SK-N-SH (cell line): ENCODE results near the gene CTTN. TPM values are rescaled to one million over a fixed set of nuclear protein-coding genes. Genes with fewer than 3 reads are reported as not detected.

Experiments used
- CTCF ChIA-PET: fragments of 300-600, 350-600 bp; formaldehyde crosslinking; extraction: SDS; loops from one replicate; lab custom pipeline; 2021; lab: Yijun Ruan, JAX
- POLR2A ChIA-PET: fragments of 350-600 bp; sonication (Branson Sonifier 250); formaldehyde crosslinking; extraction: SDS; loops from one replicate; lab custom pipeline; 2020; ENCODE audit warnings: antibody characterized with exemption, inconsistent platforms; lab: Yijun Ruan, JAX
- DNase-seq: peaks from one replicate; pipeline ENCODE4 v3.0.0; 2012
- H2AFZ ChIP-seq: fragments of 200-600 bp; sonication (generic); 2 replicates; pipeline ENCODE4 v1.8.1; 2016; ENCODE audit warnings: antibody characterized with exemption, mild to moderate bottlenecking, low read depth
- H3F3A ChIP-seq: fragments of 200-600 bp; sonication (generic); replicated peaks from 2 replicates; pipeline ENCODE3; 2016; ENCODE audit warnings: antibody characterized with exemption, mild to moderate bottlenecking; ENCODE audit not compliant: insufficient read depth
- H3K27ac ChIP-seq, 2 experiments: fragments of 200-500 bp in 1 of 2; fragments of 200-600 bp in 1 of 2; sonication (Bioruptor generic) in 1 of 2; sonication (generic), shearing (Covaris generic) in 1 of 2; 2 replicates each; pipeline versions ENCODE4 v1.5.1 to v1.6.1; 2014 to 2016; ENCODE audit warnings: low read depth in 2 of 2, inconsistent platforms in 1 of 2, low read length in 1 of 2, mild to moderate bottlenecking in 1 of 2, mixed read lengths in 1 of 2
- H3K27me3 ChIP-seq: fragments of 200-600 bp; sonication (generic), shearing (Covaris generic); 2 replicates; pipeline ENCODE4 v1.6.1; 2016; ENCODE audit warnings: mixed run types; ENCODE audit not compliant: insufficient read depth
- H3K36me3 ChIP-seq, 2 experiments: fragments of 200-500 bp in 1 of 2; fragments of 200-600 bp in 1 of 2; sonication (Bioruptor generic) in 1 of 2; sonication (generic) in 1 of 2; replicated peaks in 1 of 2; 2 replicates each; pipeline versions ENCODE3 to v1.5.1; 2014 to 2016; ENCODE audit warnings: low read length in 1 of 2, mild to moderate bottlenecking in 1 of 2; ENCODE audit not compliant: insufficient read depth in 2 of 2, control insufficient read depth in 1 of 2
- H3K4me1 ChIP-seq, 2 experiments: fragments of 200-500 bp in 1 of 2; fragments of 200-600 bp in 1 of 2; sonication (Bioruptor generic) in 1 of 2; sonication (generic), shearing (Covaris generic) in 1 of 2; 2 replicates each; pipeline versions ENCODE4 v1.5.1 to v1.6.1; 2014 to 2016; ENCODE audit warnings: low read depth in 1 of 2, low read length in 1 of 2, mixed run types in 1 of 2; ENCODE audit not compliant: insufficient read depth in 2 of 2, control insufficient read depth in 1 of 2
- H3K4me2 ChIP-seq: fragments of 200-600 bp; sonication (generic), shearing (Covaris generic); 2 replicates; pipeline ENCODE4 v1.6.1; 2017; ENCODE audit warnings: mixed run types
- H3K4me3 ChIP-seq, 2 experiments: fragments of 200-500 bp in 1 of 2; fragments of 200-600 bp in 1 of 2; sonication (Bioruptor generic) in 1 of 2; sonication (generic), shearing (Covaris generic) in 1 of 2; 2 replicates each; pipeline versions ENCODE4 v1.5.1 to v1.8.1; 2014 to 2016; ENCODE audit warnings: low read depth in 2 of 2, inconsistent platforms in 1 of 2, low read length in 1 of 2, mild to moderate bottlenecking in 1 of 2, mixed read lengths in 1 of 2, moderate library complexity in 1 of 2
- H3K79me2 ChIP-seq: fragments of 200-600 bp; sonication (generic); 2 replicates; pipeline ENCODE4 v1.8.1; 2017; ENCODE audit warnings: mild to moderate bottlenecking; ENCODE audit not compliant: insufficient read depth
- H3K9ac ChIP-seq: fragments of 200-600 bp; sonication (generic); 2 replicates; pipeline ENCODE4 v1.6.1; 2017; ENCODE audit warnings: mixed run types
- H3K9me2 ChIP-seq: fragments of 200-600 bp; sonication (generic); 2 replicates; pipeline ENCODE4 v1.6.1; 2017; ENCODE audit warnings: mixed run types
- H3K9me3 ChIP-seq: fragments of 200-600 bp; sonication (generic); 2 replicates; pipeline ENCODE4 v1.6.1; 2017; ENCODE audit warnings: mixed run types, mild to moderate bottlenecking, moderate library complexity
- H4K20me1 ChIP-seq: fragments of 200-600 bp; sonication (generic); 2 replicates; pipeline ENCODE4 v1.6.1; 2017; ENCODE audit warnings: mild to moderate bottlenecking, mixed run types; ENCODE audit not compliant: insufficient read depth
- FOXJ3 ChIP-seq: sonication (generic); formaldehyde crosslinking; IDR thresholded peaks from 2 replicates; pipeline ENCODE4 v1.5.1; 2020; ENCODE audit warnings: mild to moderate bottlenecking, missing genetic modification reagents
- GATA2 ChIP-seq: sonication (generic); formaldehyde crosslinking; IDR thresholded peaks from 2 replicates; pipeline ENCODE4 v1.5.0; 2020; ENCODE audit warnings: mild to moderate bottlenecking, missing genetic modification reagents
- MEF2A ChIP-seq: IDR thresholded peaks from 2 replicates; pipeline ENCODE4 v1.4.0; 2012; ENCODE audit warnings: low read depth, borderline replicate concordance
- MXI1 ChIP-seq: IDR thresholded peaks from 2 replicates; pipeline ENCODE4 v1.6.1; 2012; ENCODE audit warnings: mild to moderate bottlenecking, low read depth, low read length, improper control_type of control experiment
- NFIC ChIP-seq: IDR thresholded peaks from 2 replicates; pipeline ENCODE4 v1.4.0; 2012; ENCODE audit warnings: borderline replicate concordance
- RCOR1 ChIP-seq: fragments of 150-350 bp; IDR thresholded peaks from 2 replicates; pipeline ENCODE4 v1.6.1; 2017; ENCODE audit warnings: antibody characterized with exemption, low read length
- RFX5 ChIP-seq: IDR thresholded peaks from 2 replicates; pipeline ENCODE4 v1.6.1; 2012; ENCODE audit warnings: mild to moderate bottlenecking, improper control_type of control experiment, low read length
- RXRA ChIP-seq: IDR thresholded peaks from 2 replicates; pipeline ENCODE4 v1.4.0; 2012; ENCODE audit warnings: low read depth, mild to moderate bottlenecking, borderline replicate concordance
- SMC3 ChIP-seq: IDR thresholded peaks from 2 replicates; pipeline ENCODE4 v1.6.1; 2012; ENCODE audit warnings: low read depth, low read length, improper control_type of control experiment
- TAF1 ChIP-seq: IDR thresholded peaks from 2 replicates; pipeline ENCODE4 v1.6.1; 2012; ENCODE audit warnings: low read depth, mild to moderate bottlenecking, low read length, moderate library complexity, borderline replicate concordance
- USF2 ChIP-seq: fragments of 150-350 bp; IDR thresholded peaks from 2 replicates; pipeline ENCODE4 v1.6.1; 2017; ENCODE audit warnings: antibody characterized with exemption, low read length, low read depth, borderline replicate concordance
- YY1 ChIP-seq: IDR thresholded peaks from 2 replicates; pipeline ENCODE4 v1.4.0; 2012; ENCODE audit warnings: low read depth, mild to moderate bottlenecking
- WGBS: methylation state at CpG from one replicate; pipeline ENCODE4 v1.1.6; 2017; ENCODE audit warnings: low lambda C conversion rate; 5-methylcytosine and 5-hydroxymethylcytosine counted together
- polyA plus RNA-seq, 3 experiments: library from polyadenylated mRNA; depleted of rRNA; stranded (reverse); fragments of >200 nt; gene quantifications; 2 replicates each; pipeline ENCODE4 v1.2.3, GENCODE V29; 2012

CTTN gene
- polyA plus RNA-seq, 1 of the 3 experiments (the other 2 are of a cell fraction): 243 TPM

- TF ChIP-seq FOXJ3: no peak
- TF ChIP-seq USF2: no peak
- no peak for TF ChIP-seq RCOR1
- no peak overlapping the region for H3K27ac ChIP-seq
- CTCF ChIA-PET: interaction anchor here (0.6 kb wide), 1 partner anchor 318 kb away, joined by 3 read pairs; no protein-coding TSS in a partner anchor
- no peaks in the 10 kb centered on the region for H3K9me2 ChIP-seq
- 0 out of 2 replicates have a peak, but pooled peaks cover 7% of the 10 kb centered on the region for H4K20me1 ChIP-seq
- H3K9ac ChIP-seq: no peak overlapping the region
- H3F3A ChIP-seq: no peaks in the 10 kb centered on the region
- no peaks in the 10 kb centered on the region for H3K79me2 ChIP-seq
- no peak overlapping the region for H3K4me2 ChIP-seq
- H3K36me3 ChIP-seq: peaks cover 17 to 21% of the 10 kb centered on the region in 2 experiments
- H3K9me3 ChIP-seq: no peaks in the 10 kb centered on the region
- WGBS: 98% methylated on average over 6 of the region's 6 CpGs
- POLR2A ChIA-PET: no interaction called here
- H3K27me3 ChIP-seq: no peaks in the 10 kb centered on the region
- no peak overlapping the region for H2AFZ ChIP-seq
- no peaks in the 10 kb centered on the region for H3K4me1 ChIP-seq
- no peak for DNase-seq
- H3K4me3 ChIP-seq: no peak overlapping the region
Measured at GRCh38 chr11:70440206-70440605, 41.9 kb downstream of the CTTN start.

- DNase-seq: no peak
- Histone ChIP-seq H3K27ac (no peak overlapping the region), H3K9me2 (no peaks in the 10 kb centered on the region), H3K36me3 (peaks cover 0 to 8% of the 10 kb centered on the region in 2 experiments), H3K4me2 (no peak overlapping the region), H3K4me3 (no peak overlapping the region), H3K9me3 (no peaks in the 10 kb centered on the region), H3K4me1 (no peaks in the 10 kb centered on the region), H3K9ac (no peak overlapping the region), H3F3A (no peaks in the 10 kb centered on the region), H3K79me2 (no peaks in the 10 kb centered on the region), H3K27me3 (no peaks in the 10 kb centered on the region), H4K20me1 (no peaks in the 10 kb centered on the region), H2AFZ (no peak overlapping the region)
- TF ChIP-seq MXI1: no peak
- TF ChIP-seq NFIC: no peak
- TF ChIP-seq FOXJ3: no peak
- TF ChIP-seq SMC3: no peak
- no peak for TF ChIP-seq GATA2 (CRISPR knock-in tag)
- TF ChIP-seq TAF1: no peak
- no peak for TF ChIP-seq MEF2A
- TF ChIP-seq USF2: no peak
- no peak for TF ChIP-seq RXRA
- no peak for TF ChIP-seq YY1
- TF ChIP-seq RFX5: no peak
- 82% methylated on average over 11 of the region's 11 CpGs for WGBS
- ChIA-PET CTCF (interaction anchor here (1.1 kb wide), 1 partner anchor 21 kb away, joined by 4 read pairs; no protein-coding TSS in a partner anchor), POLR2A (no interaction called here)
Measured at GRCh38 chr11:70443773-70444030, 45.4 kb downstream of the CTTN start.
